ENCODE measurements around the gene PRR3. TPM values are rescaled to one million over a fixed set of nuclear protein-coding genes. Genes with fewer than 3 reads are reported as not detected.
A peak's percentile ranks its signal among the peaks of the same experiment; 100 is the strongest.
"Not testable (repeated sequence)": the region's sequence is repeated elsewhere in the genome, so short reads cannot be mapped to it uniquely, and the experiment has no call there.

Gene PRR3
- total RNA-seq, 1 donor from 2014 or later = 7.5 TPM

DNA sequence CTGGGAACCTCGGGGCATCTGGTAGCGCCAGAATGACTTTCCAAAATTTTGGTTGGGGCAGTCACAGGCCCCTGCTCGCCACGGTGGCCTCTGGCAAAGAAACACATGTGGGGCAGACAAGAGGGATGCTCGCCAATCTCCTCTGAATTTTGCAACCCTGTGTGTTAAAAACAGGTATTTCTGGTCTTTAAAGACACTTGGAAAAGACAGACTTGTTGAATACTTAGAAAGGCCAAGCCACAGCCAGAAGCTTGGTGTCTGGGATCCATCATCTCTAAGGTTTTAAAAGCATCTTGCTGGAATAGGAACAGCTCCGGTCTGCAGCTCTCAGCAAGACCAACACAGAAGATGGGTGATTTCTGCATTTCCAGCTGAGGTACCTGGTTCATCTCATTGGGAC is 36.6 kb upstream of the PRR3 start:
- Histone ChIP-seq H3K27ac (peak overlapping the region; percentile 68), H3K36me3 (no peaks in the 10 kb centered on the region), H3K9me3 (no peaks in the 10 kb centered on the region), H3K27me3 (ENCODE audit: low read depth) (no peaks in the 10 kb centered on the region), H3K4me3 (no peak overlapping the region), H3K4me1 (peaks cover 23% of the 10 kb centered on the region)
- no peak for TF ChIP-seq CTCF (IDR thresholded peaks at IDR 0.05)
- DNase-seq (no peak), ATAC-seq (no peak)
- intact Hi-C loops (cut with DNase I) = no loop called here

- H3K27me3 ChIP-seq (ENCODE audit: low read depth); H3K4me3 ChIP-seq; H3K36me3 ChIP-seq; H3K9me3 ChIP-seq; intact Hi-C loops (cut with DNase I): not testable (repeated sequence)
- H3K27ac ChIP-seq = peak overlapping the region; percentile 68
- peaks cover 23% of the 10 kb centered on the region for H3K4me1 ChIP-seq
- peak; percentile 58 to 64 for ATAC-seq
- peak; percentile 69 for DNase-seq
Measured at GRCh38 chr6:30521082-30521481, 36.0 kb upstream of the PRR3 start.

DNA sequence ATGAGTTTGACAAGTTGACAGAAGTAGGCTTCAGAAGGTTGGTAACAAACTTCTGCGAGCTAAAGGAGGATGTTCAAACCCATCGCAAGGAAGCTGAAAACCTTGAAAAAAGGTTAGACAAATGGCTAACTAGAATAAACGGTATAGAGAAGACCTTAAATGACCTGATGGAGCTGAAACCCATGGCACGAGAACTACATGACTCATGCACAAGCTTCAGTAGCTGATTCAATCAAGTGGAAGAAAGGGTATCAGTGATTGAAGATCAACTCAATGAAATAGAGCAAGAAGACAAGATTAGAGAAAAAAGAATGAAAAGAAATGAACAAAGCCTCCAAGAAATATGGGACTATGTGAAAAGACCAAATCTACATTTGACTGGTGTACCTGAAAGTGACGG is 35.1 kb upstream of the PRR3 start:
- H3K4me1 ChIP-seq = peaks cover 18% of the 10 kb centered on the region
- H3K27me3 ChIP-seq (ENCODE audit: low read depth); DNase-seq; ATAC-seq; H3K27ac ChIP-seq; H3K4me3 ChIP-seq; intact Hi-C loops (cut with DNase I); H3K9me3 ChIP-seq; H3K36me3 ChIP-seq: not testable (repeated sequence)

GRCh38 chr6:30526444-30526843 is 30.7 kb upstream of the PRR3 start:
- ATAC-seq; H3K36me3 ChIP-seq; H3K4me3 ChIP-seq; H3K27me3 ChIP-seq (ENCODE audit: low read depth); intact Hi-C loops (cut with DNase I); H3K27ac ChIP-seq; DNase-seq; H3K9me3 ChIP-seq: not testable (repeated sequence)
- peaks cover 13% of the 10 kb centered on the region for H3K4me1 ChIP-seq

DNA sequence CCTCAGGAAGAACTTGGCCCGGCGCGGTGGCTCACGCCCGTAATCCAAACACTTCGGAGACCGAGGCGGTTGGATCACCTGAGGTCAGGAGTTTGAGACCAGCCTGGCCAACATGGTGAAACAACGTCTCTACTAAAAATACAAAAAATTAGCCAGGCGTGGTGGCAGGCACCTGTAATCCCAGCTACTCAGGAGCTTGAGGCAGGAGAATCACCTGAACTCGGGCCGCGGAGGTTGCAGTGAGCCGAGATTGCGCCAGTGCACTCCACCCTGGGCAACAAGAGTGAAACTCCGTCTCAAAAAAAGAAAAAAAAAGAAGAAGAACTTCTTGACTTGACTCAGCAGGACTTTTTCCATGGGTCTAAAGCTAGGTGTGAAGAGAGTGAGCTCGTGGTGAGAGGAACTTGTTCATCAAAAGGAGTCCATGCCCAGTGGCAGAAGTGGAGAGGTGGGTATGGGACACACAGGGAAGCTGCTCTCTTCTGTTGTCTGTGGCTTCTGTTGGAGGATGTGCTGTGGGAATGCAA is 27.7 kb upstream of the PRR3 start:
- Histone ChIP-seq H3K27ac (peak overlapping the region; percentile 26), H3K4me1 (peaks cover 23% of the 10 kb centered on the region)
- ATAC-seq (peak; percentile 10 to 46), DNase-seq (peak; percentile 54)
- intact Hi-C loops (cut with DNase I); H3K27me3 ChIP-seq (ENCODE audit: low read depth); H3K36me3 ChIP-seq; H3K4me3 ChIP-seq; H3K9me3 ChIP-seq: not testable (repeated sequence)

DNA sequence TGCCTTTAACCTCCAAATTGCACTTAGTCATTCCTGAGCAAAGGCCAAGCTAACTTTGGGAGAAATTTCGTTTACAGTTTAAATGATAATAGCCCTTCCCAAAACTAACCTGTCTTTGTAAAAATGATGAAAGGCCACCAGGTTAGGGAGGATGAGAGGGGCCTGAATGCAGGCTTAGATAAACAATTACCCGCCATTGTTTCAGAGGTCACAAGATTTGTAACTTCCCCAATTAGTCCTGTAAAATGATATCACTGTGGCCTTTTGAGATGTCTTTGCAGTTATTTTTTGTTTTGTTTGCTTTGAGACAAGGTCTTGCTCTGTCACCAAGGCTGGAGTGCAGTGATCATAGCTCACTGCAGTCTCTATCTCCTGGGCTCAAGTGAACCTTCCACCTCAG is 27.1 kb upstream of the PRR3 start:
- no peak for ATAC-seq
- Histone ChIP-seq H3K27me3 (ENCODE audit: low read depth) (no peaks in the 10 kb centered on the region), H3K9me3 (no peaks in the 10 kb centered on the region), H3K36me3 (no peaks in the 10 kb centered on the region), H3K4me1 (peaks cover 23% of the 10 kb centered on the region), H3K27ac (peak overlapping the region; percentile 26), H3K4me3 (no peak overlapping the region)
- intact Hi-C loops (cut with DNase I) = no loop called here
- no peak for DNase-seq
- no peak for TF ChIP-seq CTCF (IDR thresholded peaks at IDR 0.05)

DNA sequence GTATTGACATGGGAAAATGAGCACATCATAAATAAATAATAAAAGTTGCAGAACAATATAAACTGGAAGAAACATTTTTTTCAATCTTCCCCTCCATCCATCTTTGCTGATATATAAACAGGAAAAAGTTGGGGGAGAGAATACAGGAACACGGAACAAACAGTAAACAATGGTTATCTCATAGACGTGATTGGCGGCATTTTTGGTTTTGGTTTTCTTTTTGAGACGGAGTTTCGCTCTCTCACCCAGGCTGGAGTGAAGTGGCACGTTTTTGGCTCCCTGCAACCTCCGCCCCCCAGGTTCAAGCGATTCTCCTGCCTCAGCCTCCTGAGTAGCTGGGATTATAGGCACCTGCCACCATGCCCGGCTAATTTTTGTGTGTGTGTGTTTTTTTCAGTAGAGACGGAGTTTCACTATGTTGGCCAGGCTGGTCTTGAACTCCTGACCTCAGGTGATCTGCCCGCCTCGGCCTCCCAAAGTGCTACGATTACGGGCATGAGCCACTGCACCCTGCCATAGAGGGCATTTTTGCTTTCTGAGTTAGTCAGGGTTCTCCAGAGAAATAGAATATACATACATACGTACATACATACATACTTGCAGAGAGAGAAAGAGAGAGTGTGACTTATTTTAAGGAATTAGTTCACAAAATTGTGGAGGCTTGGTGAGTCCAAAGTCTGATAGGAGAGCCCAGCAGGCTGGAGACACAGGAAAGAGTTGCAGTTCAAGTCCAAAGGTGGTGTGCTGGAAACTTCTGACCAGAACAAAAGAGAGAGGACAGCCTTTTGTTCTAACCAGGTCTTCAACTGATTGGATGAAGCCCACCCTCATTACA is 23.4 kb upstream of the PRR3 start:
- no peaks in the 10 kb centered on the region for H3K36me3 ChIP-seq
- no peak for ATAC-seq
- intact Hi-C loops (cut with DNase I) = no loop called here
- no peak for TF ChIP-seq CTCF (IDR thresholded peaks at IDR 0.05)
- no peak for DNase-seq
- no peaks in the 10 kb centered on the region for H3K27me3 ChIP-seq (ENCODE audit: low read depth)
- peak overlapping the region; percentile 25 for H3K27ac ChIP-seq
- no peak overlapping the region for H3K4me3 ChIP-seq
- peaks cover 13% of the 10 kb centered on the region for H3K4me1 ChIP-seq
- H3K9me3 ChIP-seq = no peaks in the 10 kb centered on the region

All from lower lobe of right lung (tissue), 2 donors.